NB4 (cell line): Measurements from ENCODE around the gene U2AF1.
"Not testable (repeated sequence)": the region's sequence is repeated elsewhere in the genome, so short reads cannot be mapped to it uniquely, and the experiment has no call there.

Experiments used
- POLR2A ChIP-seq: IDR thresholded peaks from 2 replicates; pipeline ENCODE4 v1.6.1; 2011; ENCODE audit warnings: mild to moderate bottlenecking; ENCODE audit not compliant: insufficient read length; ENCODE audit errors: extremely low read depth
- TF ChIP-seq, protein P1 (sequence below): IDR thresholded peaks from one replicate; pipeline ENCODE4 v1.5.1; 2012; ENCODE audit warnings: low read depth, low read length
- TF ChIP-seq, protein P2 (sequence below): IDR thresholded peaks from 2 replicates; pipeline ENCODE4 v1.6.1; 2011; ENCODE audit warnings: low read depth, low read length

- TF ChIP-seq, protein P1, sequence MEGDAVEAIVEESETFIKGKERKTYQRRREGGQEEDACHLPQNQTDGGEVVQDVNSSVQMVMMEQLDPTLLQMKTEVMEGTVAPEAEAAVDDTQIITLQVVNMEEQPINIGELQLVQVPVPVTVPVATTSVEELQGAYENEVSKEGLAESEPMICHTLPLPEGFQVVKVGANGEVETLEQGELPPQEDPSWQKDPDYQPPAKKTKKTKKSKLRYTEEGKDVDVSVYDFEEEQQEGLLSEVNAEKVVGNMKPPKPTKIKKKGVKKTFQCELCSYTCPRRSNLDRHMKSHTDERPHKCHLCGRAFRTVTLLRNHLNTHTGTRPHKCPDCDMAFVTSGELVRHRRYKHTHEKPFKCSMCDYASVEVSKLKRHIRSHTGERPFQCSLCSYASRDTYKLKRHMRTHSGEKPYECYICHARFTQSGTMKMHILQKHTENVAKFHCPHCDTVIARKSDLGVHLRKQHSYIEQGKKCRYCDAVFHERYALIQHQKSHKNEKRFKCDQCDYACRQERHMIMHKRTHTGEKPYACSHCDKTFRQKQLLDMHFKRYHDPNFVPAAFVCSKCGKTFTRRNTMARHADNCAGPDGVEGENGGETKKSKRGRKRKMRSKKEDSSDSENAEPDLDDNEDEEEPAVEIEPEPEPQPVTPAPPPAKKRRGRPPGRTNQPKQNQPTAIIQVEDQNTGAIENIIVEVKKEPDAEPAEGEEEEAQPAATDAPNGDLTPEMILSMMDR, result not testable (repeated sequence)
- TF ChIP-seq POLR2A, result not testable (repeated sequence)
- TF ChIP-seq, protein P2, sequence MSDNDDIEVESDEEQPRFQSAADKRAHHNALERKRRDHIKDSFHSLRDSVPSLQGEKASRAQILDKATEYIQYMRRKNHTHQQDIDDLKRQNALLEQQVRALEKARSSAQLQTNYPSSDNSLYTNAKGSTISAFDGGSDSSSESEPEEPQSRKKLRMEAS, result not testable (repeated sequence)
Observed at GRCh38 chr21:43114483-43114882, 7.1 kb upstream of the U2AF1 start.
